GM23248 (cell line): ENCODE data around the gene PLD5. TPM values are rescaled to one million over a fixed set of nuclear protein-coding genes. Genes with fewer than 3 reads are reported as not detected.

Source experiments
- DNase-seq: peaks from one replicate; pipeline ENCODE4 v3.0.0-alpha.2; 2015
- H2AFZ ChIP-seq: fragments of 200-600 bp; sonication (generic); 2 replicates; pipeline ENCODE4 v1.6.1; 2016; ENCODE audit warnings: antibody characterized with exemption
- H3F3A ChIP-seq: fragments of 200-600 bp; sonication (generic); 2 replicates; pipeline ENCODE4 v1.6.1; 2016; ENCODE audit warnings: mild to moderate bottlenecking, antibody characterized with exemption, mixed run types; ENCODE audit not compliant: insufficient read depth
- H3K27ac ChIP-seq: fragments of 200-600 bp; sonication (generic); 2 replicates; pipeline ENCODE4 v1.5.1; 2016; ENCODE audit warnings: mild to moderate bottlenecking
- H3K27me3 ChIP-seq: fragments of 200-600 bp; sonication (generic); replicated peaks from 2 replicates; pipeline ENCODE4 v1.6.1; 2016; ENCODE audit warnings: mild to moderate bottlenecking; ENCODE audit not compliant: insufficient read depth
- H3K36me3 ChIP-seq: fragments of 200-600 bp; sonication (generic); 2 replicates; pipeline ENCODE4 v1.6.1; 2016; ENCODE audit warnings: low read depth, mild to moderate bottlenecking
- H3K4me1 ChIP-seq: fragments of 200-600 bp; sonication (generic); 2 replicates; pipeline ENCODE4 v1.6.1; 2016; ENCODE audit warnings: mild to moderate bottlenecking; ENCODE audit not compliant: insufficient read depth
- H3K4me2 ChIP-seq: fragments of 200-600 bp; sonication (generic); one replicate; pipeline ENCODE4 v1.6.1; 2016; ENCODE audit warnings: mild to moderate bottlenecking; ENCODE audit not compliant: unreplicated experiment
- H3K4me3 ChIP-seq: fragments of 200-600 bp; sonication (generic); 2 replicates; pipeline ENCODE4 v1.5.1; 2016; ENCODE audit warnings: mild to moderate bottlenecking
- H3K79me2 ChIP-seq: fragments of 200-600 bp; sonication (generic); 2 replicates; pipeline ENCODE4 v1.6.1; 2016; ENCODE audit warnings: mild to moderate bottlenecking; ENCODE audit not compliant: insufficient read depth
- H3K9ac ChIP-seq: fragments of 200-600 bp; sonication (generic); 2 replicates; pipeline ENCODE4 v1.6.1; 2016; ENCODE audit warnings: mild to moderate bottlenecking
- H3K9me2 ChIP-seq: fragments of 200-600 bp; sonication (generic); 2 replicates; pipeline ENCODE4 v1.6.1; 2016; ENCODE audit warnings: mixed run types, mild to moderate bottlenecking, moderate library complexity; ENCODE audit not compliant: insufficient read depth
- H3K9me3 ChIP-seq: fragments of 200-600 bp; sonication (generic); one replicate; pipeline ENCODE4 v1.6.1; 2017; ENCODE audit warnings: low read depth
- H4K20me1 ChIP-seq: fragments of 200-600 bp; sonication (generic); 2 replicates; pipeline ENCODE4 v1.6.0; 2016; ENCODE audit not compliant: insufficient read depth
- EZH2 ChIP-seq: fragments of 200-600 bp; sonication (generic); IDR thresholded peaks from 2 replicates; pipeline ENCODE4 v1.6.1; 2018; ENCODE audit warnings: antibody characterized with exemption, mild to moderate bottlenecking; ENCODE audit not compliant: insufficient read depth, poor library complexity, severe bottlenecking
- EZH2phosphoT487 ChIP-seq: fragments of 200-600 bp; sonication (generic); IDR thresholded peaks from 2 replicates; pipeline ENCODE4 v1.6.1; 2018; ENCODE audit warnings: antibody characterized with exemption, moderate library complexity, mild to moderate bottlenecking, low read depth; ENCODE audit not compliant: insufficient read depth
- WGBS, 2 experiments: methylation state at CpG; one replicate each; pipeline ENCODE4 v1.1.6; 2015 to 2017; ENCODE audit warnings: low lambda C conversion rate in 2 of 2, low coverage in 1 of 2; ENCODE audit errors: missing lambda C conversion rate in 2 of 2; 5-methylcytosine and 5-hydroxymethylcytosine counted together
- in situ Hi-C: fragments of 300-500 bp; cut with MboI; formaldehyde crosslinking; loops from 2 replicates; pipeline ENCODE4 v1.15.0; 2020
- polyA plus RNA-seq: library from polyadenylated mRNA; unstranded; fragments of >200 nt; fragmentation: Nextera tagmentation; extraction: Ambion mirVana; gene quantifications from 2 replicates; pipeline ENCODE4 v1.2.1, GENCODE V29; 2016
- total RNA-seq: library from RNA; depleted of rRNA; stranded (reverse); fragments of >200 nt; shearing (Covaris generic); gene quantifications from 2 replicates; pipeline ENCODE4 v1.2.3, GENCODE V29; 2014

The PLD5 gene
- total and polyA plus RNA-seq, 2 experiments from 2014 or later: 0.14 TPM; not detected in 1

- Histone ChIP-seq H3K9ac (no peak overlapping the region), H3K4me2 (no peak overlapping the region), H3K36me3 (no peaks in the 10 kb centered on the region), H3K4me3 (no peak overlapping the region), H3K79me2 (no peaks in the 10 kb centered on the region), H3F3A (no peaks in the 10 kb centered on the region), H3K27me3 (peaks cover 45% of the 10 kb centered on the region), H3K4me1 (no peaks in the 10 kb centered on the region), H3K9me3 (no peaks in the 10 kb centered on the region), H4K20me1 (no peaks in the 10 kb centered on the region), H3K9me2 (no peaks in the 10 kb centered on the region), H3K27ac (no peak overlapping the region), H2AFZ (no peak overlapping the region)
- WGBS, 2 experiments: 39 to 48% methylated on average over 2 of the region's 2 CpGs
- TF ChIP-seq EZH2: no peak
- no peak for TF ChIP-seq EZH2phosphoT487
- in situ Hi-C loops: no loop called here
- no peak for DNase-seq
Measured at GRCh38 chr1:242525769-242526168, 1.3 kb upstream of the PLD5 start.

- in situ Hi-C loops: no loop called here
- Histone ChIP-seq H3K9me3 (no peaks in the 10 kb centered on the region), H3F3A (no peaks in the 10 kb centered on the region), H4K20me1 (no peaks in the 10 kb centered on the region), H3K27ac (no peak overlapping the region), H3K4me1 (no peaks in the 10 kb centered on the region), H3K4me2 (no peak overlapping the region), H3K79me2 (no peaks in the 10 kb centered on the region), H3K9ac (no peak overlapping the region), H3K36me3 (no peaks in the 10 kb centered on the region), H3K4me3 (no peak overlapping the region), H3K9me2 (no peaks in the 10 kb centered on the region), H2AFZ (0 out of 2 replicates have a peak overlapping the region, but pooled peaks have one; percentile 15), H3K27me3 (peaks cover 45% of the 10 kb centered on the region)
- 10 to 11% methylated on average over 10 of the region's 10 CpGs for WGBS, 2 experiments
- TF ChIP-seq EZH2phosphoT487 (no peak), EZH2 (peak; percentile 7)
- DNase-seq: no peak
Measured at GRCh38 chr1:242525360-242525722, 844 bp upstream of the PLD5 start.

- Histone ChIP-seq H3K9me3 (no peaks in the 10 kb centered on the region), H3F3A (no peaks in the 10 kb centered on the region), H2AFZ (peak overlapping the region; percentile 58; the same call in 1 of the 2 replicates), H3K9ac (no peak overlapping the region), H3K4me1 (no peaks in the 10 kb centered on the region), H4K20me1 (no peaks in the 10 kb centered on the region), H3K9me2 (no peaks in the 10 kb centered on the region), H3K79me2 (no peaks in the 10 kb centered on the region), H3K4me3 (peak overlapping the region; percentile 51), H3K27ac (no peak overlapping the region), H3K36me3 (no peaks in the 10 kb centered on the region), H3K27me3 (peaks cover 45% of the 10 kb centered on the region), H3K4me2 (no peak overlapping the region)
- in situ Hi-C loops: no loop called here
- peak; percentile 45 for DNase-seq
- 3 to 4% methylated on average over 60 to 61 of the region's 85 CpGs for WGBS, 2 experiments
- TF ChIP-seq EZH2: no peak
- no peak for TF ChIP-seq EZH2phosphoT487
Measured at GRCh38 chr1:242523719-242524570, 552 bp downstream of the PLD5 start.

GRCh38 chr1:242522996-242523718 lies 1.3 kb downstream of the PLD5 start:
- H3K4me3 ChIP-seq: no peak overlapping the region
- H3K9ac ChIP-seq: no peak overlapping the region
- no peaks in the 10 kb centered on the region for H4K20me1 ChIP-seq
- no peak for DNase-seq
- H2AFZ ChIP-seq: no peak overlapping the region
- H3F3A ChIP-seq: no peaks in the 10 kb centered on the region
- no peaks in the 10 kb centered on the region for H3K4me1 ChIP-seq
- no peak overlapping the region for H3K27ac ChIP-seq
- TF ChIP-seq EZH2: no peak
- TF ChIP-seq EZH2phosphoT487: no peak
- WGBS, 2 experiments: 4 to 5% methylated on average over 26 of the region's 26 CpGs
- no peak overlapping the region for H3K4me2 ChIP-seq
- no peaks in the 10 kb centered on the region for H3K9me2 ChIP-seq
- no peaks in the 10 kb centered on the region for H3K36me3 ChIP-seq
- H3K9me3 ChIP-seq: no peaks in the 10 kb centered on the region
- H3K79me2 ChIP-seq: no peaks in the 10 kb centered on the region
- H3K27me3 ChIP-seq: peaks cover 45% of the 10 kb centered on the region
- in situ Hi-C loops: no loop called here
